GM19395 (cell line): ENCODE results near the gene OTOA.
"Not testable (repeated sequence)": the region's sequence is repeated elsewhere in the genome, so short reads cannot be mapped to it uniquely, and the experiment has no call there.

Experiments
- ATAC-seq: cut with Tn5 transposase; IDR thresholded peaks from one replicate; pipeline ENCODE4 v1.9.1; 2021; ENCODE audit warnings: mild to moderate bottlenecking, moderate library complexity; ENCODE audit not compliant: unreplicated experiment

OTOA gene

GRCh38 chr16:21801538-21802374, 138.0 kb downstream of the OTOA start:
- ATAC-seq = not testable (repeated sequence)

- ATAC-seq = not testable (repeated sequence)
Observed at GRCh38 chr16:21802375-21802663, 138.6 kb downstream of the OTOA start.
